CD4-positive, alpha-beta T cell treated with Interleukin-12 subunit alpha and Interleukin-12 subunit beta, for 1 hour (primary cell): Measurements from ENCODE around the gene ENO4.

Source experiments
- DNase-seq: peaks from one replicate; pipeline ENCODE4 v3.0.0-alpha.2; 2020

The ENO4 gene

GRCh38 chr10:116831086-116831485, 18.2 kb upstream of the ENO4 start:
- DNase-seq, result no peak

GRCh38 chr10:116831790-116832189, 17.5 kb upstream of the ENO4 start:
- no peak for DNase-seq

- no peak for DNase-seq
Measured at GRCh38 chr10:116833986-116834985, 15.0 kb upstream of the ENO4 start.

- DNase-seq, result no peak
Measured at GRCh38 chr10:116835658-116836057, 13.6 kb upstream of the ENO4 start.

- DNase-seq, result no peak
Measured at GRCh38 chr10:116836083-116836482, 13.2 kb upstream of the ENO4 start.

- no peak for DNase-seq
Measured at GRCh38 chr10:116836902-116837523, 12.3 kb upstream of the ENO4 start.

GRCh38 chr10:116838143-116838725, 11.1 kb upstream of the ENO4 start:
- DNase-seq, result no peak

GRCh38 chr10:116840389-116841075, 8.8 kb upstream of the ENO4 start:
- DNase-seq, result no peak

- no peak for DNase-seq
Measured at GRCh38 chr10:116845823-116846222, 3.5 kb upstream of the ENO4 start.

- DNase-seq, result peak; percentile 31
Measured at GRCh38 chr10:116848032-116848943, 1.0 kb upstream of the ENO4 start.

- no peak for DNase-seq
Measured at GRCh38 chr10:116848944-116849247, 403 bp upstream of the ENO4 start.

- no peak for DNase-seq
Measured at GRCh38 chr10:116850058-116850611, 836 bp downstream of the ENO4 start.

GRCh38 chr10:116852246-116852645, 2.9 kb downstream of the ENO4 start:
- no peak for DNase-seq

GRCh38 chr10:116853287-116853686, 4.0 kb downstream of the ENO4 start:
- DNase-seq, result no peak

GRCh38 chr10:116853701-116854100, 4.4 kb downstream of the ENO4 start:
- DNase-seq, result no peak

- DNase-seq, result no peak
Measured at GRCh38 chr10:116857156-116857555, 7.9 kb downstream of the ENO4 start.

GRCh38 chr10:116861796-116862195, 12.5 kb downstream of the ENO4 start:
- no peak for DNase-seq

- no peak for DNase-seq
Measured at GRCh38 chr10:116864436-116864835, 15.1 kb downstream of the ENO4 start.

- DNase-seq, result no peak
Measured at GRCh38 chr10:116866066-116866465, 16.8 kb downstream of the ENO4 start.

- no peak for DNase-seq
Measured at GRCh38 chr10:116866987-116867595, 17.8 kb downstream of the ENO4 start.

- no peak for DNase-seq
Measured at GRCh38 chr10:116868198-116868676, 18.9 kb downstream of the ENO4 start.
